ENCODE data around the gene BOK. TPM values are rescaled to one million over a fixed set of nuclear protein-coding genes. Genes with fewer than 3 reads are reported as not detected.

The BOK gene
- total and polyA plus RNA-seq, 2 of the 4 experiments (the other 2 are of a cell fraction) = 13.3 to 34.4 TPM

- Histone ChIP-seq H4K8ac (ENCODE audit: low read depth in 2 of 2, low read length in 2 of 2) (no peak overlapping the region), H2BK120ac (ENCODE audit: low read depth, low read length) (no peak overlapping the region), H3K18ac (ENCODE audit: low read depth, low read length) (no peak overlapping the region), H4K5ac (ENCODE audit: low read depth, low read length) (no peak overlapping the region), H3K4me1 (ENCODE audit: control insufficient read depth, insufficient read depth, low read length) (peaks cover 9% of the 10 kb centered on the region; the same call in 1 of the 2 replicates), H3K79me1 (ENCODE audit: low read depth in 1 of 2, low read length in 2 of 2) (peaks cover 24 to 51% of the 10 kb centered on the region in 2 experiments), H2BK20ac (ENCODE audit: low read depth, low read length) (no peak overlapping the region), H4K20me1 (ENCODE audit: insufficient read depth, low read length) (peaks cover 6% of the 10 kb centered on the region), H3K14ac (replicated peaks; ENCODE audit: low read depth, low read length) (no peak overlapping the region), H3K4me2 (ENCODE audit: low read depth, low read length) (no peak overlapping the region), H3K9me3 (ENCODE audit: control insufficient read depth, insufficient read depth, low read length) (no peaks in the 10 kb centered on the region), H2BK5ac (ENCODE audit: low read depth, low read length, poor library complexity, severe bottlenecking) (no peak overlapping the region), H2AK5ac (ENCODE audit: low read depth, low read length) (no peak overlapping the region), H3K4ac (ENCODE audit: low read depth, low read length) (no peak overlapping the region), H3K27ac (ENCODE audit: insufficient read depth, low read length) (no peak overlapping the region), H3K27me3 (ENCODE audit: control insufficient read depth, insufficient read depth, low read length) (no peaks in the 10 kb centered on the region), H4K91ac (ENCODE audit: insufficient read depth, low read depth, low read length) (no peak overlapping the region), H2AFZ (replicated peaks; ENCODE audit: low read length, poor library complexity) (no peak overlapping the region), H2AK9ac (replicated peaks; ENCODE audit: low read depth, low read length, poor library complexity) (no peak overlapping the region), H3K56ac (ENCODE audit: extremely low read depth, insufficient read depth, low read length) (no peak overlapping the region), H3K9ac (ENCODE audit: low read depth, low read length) (no peak overlapping the region), H3K23ac (ENCODE audit: low read depth, low read length) (no peak overlapping the region), H3K9me1 (ENCODE audit: insufficient read depth, low read length) (peaks cover 10% of the 10 kb centered on the region), H2BK15ac (ENCODE audit: low read depth, low read length) (no peak overlapping the region), H3K36me3 (ENCODE audit: control insufficient read depth, insufficient read depth, low read length) (peaks cover 25% of the 10 kb centered on the region), H3K4me3 (ENCODE audit: insufficient read depth, low read depth, low read length) (no peak overlapping the region)
- dilution Hi-C loops (cut with HindIII; ENCODE audit: low sequenced_read_pairs, unreplicated experiment) (no loop called here), in situ Hi-C loops (cut with MboI; ENCODE audit: low sequenced_read_pairs) (no loop called here), intact Hi-C loops (cut with micrococcal nuclease) (no loop called here)
- ATAC-seq (ENCODE audit: low read depth) (no peak), DNase-seq (no peak)
- TF ChIP-seq MXI1 (IDR thresholded peaks at IDR 0.05; ENCODE audit: borderline replicate concordance, low read depth, low read length) (no peak), NFE2L2 (IDR thresholded peaks at IDR 0.05; ENCODE audit: low read depth, low read length) (no peak), SMC3 (IDR thresholded peaks at IDR 0.05; ENCODE audit: low read depth, low read length) (no peak), FOS (IDR thresholded peaks at IDR 0.05; ENCODE audit: low read depth, low read length) (no peak)
- TF ChIP-seq, protein P1, sequence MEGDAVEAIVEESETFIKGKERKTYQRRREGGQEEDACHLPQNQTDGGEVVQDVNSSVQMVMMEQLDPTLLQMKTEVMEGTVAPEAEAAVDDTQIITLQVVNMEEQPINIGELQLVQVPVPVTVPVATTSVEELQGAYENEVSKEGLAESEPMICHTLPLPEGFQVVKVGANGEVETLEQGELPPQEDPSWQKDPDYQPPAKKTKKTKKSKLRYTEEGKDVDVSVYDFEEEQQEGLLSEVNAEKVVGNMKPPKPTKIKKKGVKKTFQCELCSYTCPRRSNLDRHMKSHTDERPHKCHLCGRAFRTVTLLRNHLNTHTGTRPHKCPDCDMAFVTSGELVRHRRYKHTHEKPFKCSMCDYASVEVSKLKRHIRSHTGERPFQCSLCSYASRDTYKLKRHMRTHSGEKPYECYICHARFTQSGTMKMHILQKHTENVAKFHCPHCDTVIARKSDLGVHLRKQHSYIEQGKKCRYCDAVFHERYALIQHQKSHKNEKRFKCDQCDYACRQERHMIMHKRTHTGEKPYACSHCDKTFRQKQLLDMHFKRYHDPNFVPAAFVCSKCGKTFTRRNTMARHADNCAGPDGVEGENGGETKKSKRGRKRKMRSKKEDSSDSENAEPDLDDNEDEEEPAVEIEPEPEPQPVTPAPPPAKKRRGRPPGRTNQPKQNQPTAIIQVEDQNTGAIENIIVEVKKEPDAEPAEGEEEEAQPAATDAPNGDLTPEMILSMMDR (conservative IDR thresholded peaks at IDR 0.05; ENCODE audit: low read depth, low read length) = no peak
- ChIA-PET CTCF (no interaction called here), POLR2A (ENCODE audit: unreplicated experiment) (no interaction called here)
- WGBS, 2 experiments (ENCODE audit: extremely low coverage in 2 of 2, insufficient read length in 1 of 2) = 96% methylated on average over 20 of the region's 27 CpGs; no CpG with 5 or more reads in 1 of the 2 experiments
- no TSS peak for BruUV-seq (replicated peaks)
Measured at GRCh38 chr2:241607162-241607885, 48.8 kb downstream of the BOK start.
